ENCODE measurements around the gene KCNAB1.
"Not testable (repeated sequence)": the region's sequence is repeated elsewhere in the genome, so short reads cannot be mapped to it uniquely, and the experiment has no call there.

The KCNAB1 gene

DNA sequence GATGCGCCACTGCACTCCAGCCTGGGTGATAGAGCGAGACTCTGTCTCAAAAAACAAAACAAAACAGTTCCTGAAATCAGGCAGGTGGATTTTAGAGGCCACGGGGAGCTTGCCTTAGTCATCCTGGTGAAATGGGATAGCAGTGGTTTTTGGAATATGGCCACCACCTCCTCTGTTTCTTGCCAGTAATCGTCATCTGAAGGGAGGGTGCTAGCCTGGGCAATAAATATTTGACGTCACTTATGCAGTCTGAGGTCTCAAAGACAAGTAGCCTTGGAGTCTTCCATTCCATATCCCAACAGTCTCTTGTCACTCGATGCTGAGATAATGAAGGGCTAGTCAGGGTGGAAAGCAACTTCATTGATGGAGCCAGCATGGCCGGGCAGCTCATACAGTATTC is 55.2 kb downstream of the KCNAB1 start:
- no peak for DNase-seq (ENCODE audit: low read depth in 2 of 3, low spot score in 1 of 3)

DNA sequence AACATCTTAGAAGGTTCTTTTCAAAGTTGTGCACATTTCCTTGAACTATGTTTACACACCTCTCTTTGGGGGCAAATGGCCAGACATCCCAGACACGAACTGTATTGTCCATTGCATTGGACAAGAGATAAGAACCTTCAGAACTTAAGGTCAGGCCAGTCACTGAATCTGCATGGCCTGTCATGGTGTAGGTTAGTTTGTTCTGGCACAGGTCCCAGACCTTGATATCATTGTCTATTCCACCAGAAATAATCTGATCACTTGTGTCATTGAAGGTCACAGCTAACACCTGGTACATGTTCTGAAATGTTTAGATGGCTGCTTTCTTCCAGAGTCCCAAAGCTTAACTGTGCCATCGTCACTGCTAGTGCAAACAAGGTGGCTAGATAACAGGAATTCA is 55.7 kb downstream of the KCNAB1 start:
- DNase-seq (ENCODE audit: low read depth in 2 of 3, low spot score in 1 of 3) = no peak

GRCh38 chr3:156176629-156177210 is 56.3 kb downstream of the KCNAB1 start:
- DNase-seq (ENCODE audit: low read depth in 2 of 3, low spot score in 1 of 3) = no peak

- no peak for DNase-seq (ENCODE audit: low read depth in 2 of 3, low spot score in 1 of 3)
These were observed 59.7 kb downstream of the KCNAB1 start for GRCh38 chr3:156180077-156180476.

GRCh38 chr3:156181509-156181908 is 61.1 kb downstream of the KCNAB1 start:
- no peak for DNase-seq (ENCODE audit: low read depth in 2 of 3, low spot score in 1 of 3)

DNA sequence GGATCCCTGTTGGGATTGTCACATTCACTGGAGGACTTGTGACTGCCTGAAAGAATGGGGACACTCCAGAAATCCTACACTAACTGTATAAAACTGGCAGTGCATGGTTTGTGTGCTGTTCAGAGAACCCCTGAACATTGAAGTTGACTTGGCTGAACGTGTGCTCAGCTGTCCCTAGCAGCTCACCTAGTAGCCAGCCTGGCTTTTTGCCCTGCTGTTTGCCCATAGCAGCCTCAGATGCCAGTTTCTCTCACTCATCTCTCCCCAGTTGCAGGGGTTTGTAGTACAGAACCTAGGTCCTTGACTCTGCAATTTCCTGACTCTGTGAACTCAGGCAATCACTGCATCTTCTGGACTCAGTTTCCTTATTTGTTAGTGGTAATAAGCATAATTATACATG is 63.0 kb downstream of the KCNAB1 start:
- DNase-seq (ENCODE audit: low read depth in 2 of 3, low spot score in 1 of 3) = no peak

DNA sequence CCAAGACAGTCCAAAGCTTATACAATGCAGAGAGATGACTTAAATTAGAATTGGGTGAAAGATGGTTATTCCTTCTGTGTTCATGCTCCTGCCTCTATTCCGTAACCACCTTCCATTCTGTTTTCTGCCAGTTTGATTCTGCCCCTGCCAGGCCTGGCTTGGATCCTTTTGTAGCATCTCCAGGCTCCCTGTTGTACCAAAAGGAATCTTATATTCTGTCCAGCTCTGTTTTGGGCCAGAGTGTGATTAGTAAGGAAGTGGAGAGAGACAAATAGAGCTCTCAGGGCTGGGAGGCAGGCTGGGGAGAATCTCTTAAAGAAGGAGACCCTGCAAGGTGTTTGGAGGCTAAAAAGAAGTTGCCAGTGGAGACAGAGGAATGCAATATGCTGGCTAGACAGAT is 63.8 kb downstream of the KCNAB1 start:
- no peak for DNase-seq (ENCODE audit: low read depth in 2 of 3, low spot score in 1 of 3)

GRCh38 chr3:156187146-156187769 is 66.9 kb downstream of the KCNAB1 start:
- DNase-seq (ENCODE audit: low read depth in 2 of 3, low spot score in 1 of 3) = no peak

DNA sequence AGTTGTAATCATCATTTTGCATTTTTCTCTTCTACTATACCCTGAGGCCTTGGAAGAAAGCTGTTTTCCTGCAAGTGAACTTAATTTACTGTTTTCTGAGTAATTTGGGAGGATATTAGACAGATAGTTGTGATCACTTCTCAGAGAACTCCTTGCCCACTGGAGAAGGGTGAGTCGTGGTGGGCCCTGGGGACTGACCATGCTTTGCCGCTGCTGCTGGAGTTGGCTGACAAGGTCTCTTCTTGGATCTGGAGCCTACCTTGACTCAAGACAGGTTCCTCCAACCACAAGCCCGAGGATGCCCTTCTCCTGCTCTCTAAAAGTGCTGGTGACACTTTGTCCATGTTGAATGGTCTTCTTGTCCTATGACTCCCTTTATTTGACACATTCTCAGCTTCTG is 68.4 kb downstream of the KCNAB1 start:
- DNase-seq (ENCODE audit: low read depth in 2 of 3, low spot score in 1 of 3) = no peak

GRCh38 chr3:156189927-156190326 is 69.5 kb downstream of the KCNAB1 start:
- no peak for DNase-seq (ENCODE audit: low read depth in 2 of 3, low spot score in 1 of 3)

DNA sequence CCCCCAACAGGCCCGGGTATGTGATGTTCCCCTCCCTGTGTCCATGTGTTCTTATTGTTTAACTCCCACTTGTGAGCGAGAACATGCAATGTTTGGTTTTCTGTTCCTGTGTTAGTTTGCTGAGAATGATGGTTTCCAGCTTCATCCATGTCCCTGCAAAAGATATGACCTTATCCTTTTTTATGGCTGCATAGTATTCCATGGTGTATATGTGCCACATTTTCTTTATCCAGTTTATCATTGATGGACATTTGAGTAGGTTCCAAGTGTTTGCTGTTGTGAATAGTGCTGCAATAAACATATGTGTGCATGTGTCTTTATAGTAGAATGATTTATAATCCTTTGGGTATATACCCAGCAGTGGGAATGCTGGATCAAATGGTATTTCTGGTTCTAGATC is 74.6 kb downstream of the KCNAB1 start:
- DNase-seq (ENCODE audit: low read depth in 2 of 3, low spot score in 1 of 3) = not testable (repeated sequence)

GRCh38 chr3:156197152-156197551 is 76.8 kb downstream of the KCNAB1 start:
- DNase-seq (ENCODE audit: low read depth in 2 of 3, low spot score in 1 of 3) = not testable (repeated sequence)

DNA sequence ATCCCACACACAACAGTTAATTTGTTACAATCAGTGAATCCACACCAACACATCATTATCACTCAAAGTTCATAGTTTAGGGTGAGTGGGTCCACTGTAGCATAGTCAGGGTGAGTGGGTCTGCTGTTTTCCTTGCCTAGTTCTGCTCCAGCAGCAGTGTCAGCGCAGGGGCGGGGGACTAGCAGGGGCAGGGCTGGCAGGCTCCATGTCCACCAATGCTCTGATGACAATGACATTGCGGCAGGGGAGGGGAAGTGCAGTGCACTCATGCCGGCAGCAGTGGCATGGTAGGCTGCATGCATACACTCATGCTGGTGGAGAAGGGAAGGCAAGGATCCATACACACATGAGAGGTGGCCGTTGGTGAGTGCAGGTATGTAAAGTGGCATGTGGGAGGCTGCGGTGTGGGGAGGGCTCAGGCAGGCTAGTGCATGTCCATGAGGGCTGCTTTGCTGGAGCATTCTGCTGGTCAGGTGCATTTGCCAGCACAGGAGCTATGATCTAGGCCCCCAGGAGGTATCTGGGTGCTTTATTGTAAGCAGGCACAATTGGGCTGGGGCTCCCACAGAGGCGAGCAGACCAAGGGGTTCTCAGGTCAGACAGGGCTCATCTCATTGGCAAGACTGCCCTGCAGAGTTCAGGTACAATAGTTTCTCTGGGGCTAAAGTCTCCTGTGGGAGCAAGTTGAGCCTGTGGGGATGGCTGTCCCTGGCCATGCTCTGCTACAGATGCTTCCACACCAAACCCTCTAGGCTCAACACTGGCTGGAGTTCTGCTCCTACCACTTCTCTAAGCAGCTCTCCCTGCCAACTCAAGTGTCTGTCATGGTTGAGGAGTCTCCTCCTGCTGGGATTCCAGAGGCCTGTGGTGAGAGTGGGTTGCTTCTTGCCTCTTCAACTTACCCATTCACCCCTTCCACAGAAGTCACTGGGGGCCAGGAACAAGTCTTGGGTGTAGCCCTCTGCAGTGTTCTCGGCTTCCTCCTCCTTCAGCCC is 81.3 kb downstream of the KCNAB1 start:
- DNase-seq (ENCODE audit: low read depth in 2 of 3, low spot score in 1 of 3) = no peak

- no peak for DNase-seq (ENCODE audit: low read depth in 2 of 3, low spot score in 1 of 3)
These were observed 85.8 kb downstream of the KCNAB1 start for GRCh38 chr3:156206157-156206556.

GRCh38 chr3:156207802-156208685 is 87.7 kb downstream of the KCNAB1 start:
- DNase-seq (ENCODE audit: low read depth in 2 of 3, low spot score in 1 of 3) = no peak

DNA sequence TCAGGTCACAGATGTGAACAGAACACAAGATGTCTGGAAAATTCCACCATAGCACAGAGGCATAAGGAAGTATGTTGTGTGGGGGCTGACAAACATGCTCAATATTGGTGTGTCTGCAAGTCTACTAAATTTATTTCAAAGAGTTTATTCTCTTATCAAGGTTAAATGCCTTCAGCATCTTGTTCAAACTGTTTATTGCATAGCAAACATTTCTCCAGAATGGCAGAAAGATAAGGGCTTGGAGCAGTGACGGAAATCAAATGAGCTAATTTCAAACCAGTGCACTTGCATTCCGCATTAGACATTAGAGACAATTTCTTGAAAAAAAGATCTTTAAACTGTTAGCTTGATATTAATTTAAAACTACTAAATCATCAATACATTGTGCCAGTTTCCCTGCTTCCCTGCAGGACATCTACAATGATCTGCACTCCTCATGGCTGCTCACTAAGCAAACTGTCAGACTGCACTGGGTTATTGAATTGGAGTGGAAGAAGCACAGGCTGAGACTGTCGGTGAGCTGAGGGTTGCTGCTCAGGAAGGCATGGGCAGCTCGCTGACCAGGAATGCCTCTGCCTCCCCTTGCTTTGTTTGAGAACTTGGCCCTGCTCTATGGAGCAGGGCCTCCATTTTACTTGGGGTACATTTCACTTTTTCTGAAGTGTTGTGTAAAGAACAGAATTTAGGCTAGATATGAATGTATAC is 89.4 kb downstream of the KCNAB1 start:
- no peak for DNase-seq (ENCODE audit: low read depth in 2 of 3, low spot score in 1 of 3)

DNA sequence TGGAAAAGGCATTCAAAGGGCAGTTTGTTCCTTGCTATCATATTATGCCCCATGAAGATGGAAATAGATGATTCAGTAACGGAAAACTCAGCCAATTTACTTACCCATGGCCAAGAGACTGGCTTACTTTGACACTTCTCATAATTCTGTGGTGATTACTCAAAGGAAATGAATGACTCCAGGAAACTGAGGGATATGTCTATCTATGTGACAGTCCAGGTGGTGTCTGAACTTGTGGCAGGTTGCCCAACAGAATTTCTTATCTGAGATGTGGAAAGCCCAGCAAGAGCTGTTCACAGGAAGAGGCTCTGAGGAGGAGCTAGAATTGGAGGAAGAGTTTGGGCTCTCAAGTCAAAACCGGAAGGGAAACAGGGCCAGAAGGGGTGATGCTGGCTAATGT is 91.2 kb downstream of the KCNAB1 start:
- no peak for DNase-seq (ENCODE audit: low read depth in 2 of 3, low spot score in 1 of 3)

GRCh38 chr3:156214676-156215075 is 94.3 kb downstream of the KCNAB1 start:
- DNase-seq (ENCODE audit: low read depth in 2 of 3, low spot score in 1 of 3) = no peak

DNA sequence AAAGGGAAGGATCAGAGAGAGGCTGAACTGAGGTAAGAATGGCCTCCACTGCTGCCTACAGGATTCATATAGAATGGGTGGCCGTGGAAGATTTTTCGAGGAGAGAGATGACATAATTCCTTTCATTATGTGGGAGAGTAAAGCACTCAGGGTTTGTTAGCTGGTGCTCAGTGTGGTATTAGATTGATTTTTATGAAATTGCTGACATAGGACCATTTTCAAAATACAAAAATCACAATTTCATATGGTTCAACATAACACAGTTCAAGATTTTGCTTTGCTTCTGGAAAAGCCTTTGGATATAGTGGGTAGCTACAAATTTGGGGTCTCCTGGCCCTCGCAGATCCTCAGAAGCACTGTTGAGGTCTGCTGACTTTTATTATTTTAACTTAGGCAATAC is 95.4 kb downstream of the KCNAB1 start:
- DNase-seq (ENCODE audit: low read depth in 2 of 3, low spot score in 1 of 3) = no peak

GRCh38 chr3:156216216-156216615 is 95.8 kb downstream of the KCNAB1 start:
- no peak for DNase-seq (ENCODE audit: low read depth in 2 of 3, low spot score in 1 of 3)
